Small intestine (tissue), 7 donors: ENCODE results near the gene POLR1G. TPM values are rescaled to one million over a fixed set of nuclear protein-coding genes. Genes with fewer than 3 reads are reported as not detected.
"Not testable (repeated sequence)": the region's sequence is repeated elsewhere in the genome, so short reads cannot be mapped to it uniquely, and the experiment has no call there.

ENCODE experiments used
- DNase-seq, 2 donors: peaks; one replicate each; pipeline versions ENCODE4 v3.0.0 to v3.0.0-alpha.2; 2013
- FAIRE-seq: peaks from 2 replicates; lab custom pipeline; 2012; peaks lifted over from hg19 to GRCh38; lab: Jason Lieb, UNC
- H3K27ac ChIP-seq, 3 donors: one replicate each; pipeline ENCODE4 v1.5.1; 2013; ENCODE audit warnings: low read length in 2 of 3, mild to moderate bottlenecking in 2 of 3, control low read depth in 1 of 3, inconsistent platforms in 1 of 3, low read depth in 1 of 3, moderate library complexity in 1 of 3
- H3K27me3 ChIP-seq, 3 donors: one replicate each; pipeline ENCODE4 v1.6.1; 2013; ENCODE audit warnings: low read length in 3 of 3, inconsistent platforms in 1 of 3; ENCODE audit not compliant: control insufficient read depth in 3 of 3, insufficient read depth in 3 of 3
- H3K36me3 ChIP-seq, 3 donors: one replicate each; pipeline ENCODE4 v1.6.1; 2013; ENCODE audit warnings: low read length in 3 of 3, inconsistent platforms in 1 of 3, low read depth in 1 of 3, mild to moderate bottlenecking in 1 of 3, moderate library complexity in 1 of 3; ENCODE audit not compliant: control insufficient read depth in 3 of 3, insufficient read depth in 2 of 3
- H3K4me1 ChIP-seq, 3 donors: one replicate each; pipeline ENCODE4 v1.6.1; 2013; ENCODE audit warnings: low read length in 2 of 3, inconsistent platforms in 1 of 3, low read depth in 1 of 3, mild to moderate bottlenecking in 1 of 3, moderate library complexity in 1 of 3; ENCODE audit not compliant: control insufficient read depth in 3 of 3, insufficient read depth in 2 of 3
- H3K4me3 ChIP-seq, 3 donors: one replicate each; pipeline ENCODE4 v1.5.1; 2013; ENCODE audit warnings: low read length in 3 of 3, control low read depth in 1 of 3, inconsistent platforms in 1 of 3, low read depth in 1 of 3, mild to moderate bottlenecking in 1 of 3, moderate library complexity in 1 of 3
- H3K9me3 ChIP-seq, 2 donors: one replicate each; pipeline ENCODE4 v1.6.1; 2013; ENCODE audit warnings: low read depth in 1 of 2, low read length in 1 of 2; ENCODE audit not compliant: control insufficient read depth in 2 of 2, insufficient read depth in 1 of 2
- WGBS, 3 donors: extraction: QIAGEN DNeasy Blood & Tissue Kit; methylation state at CpG; one replicate each; pipeline ENCODE4 v1.1.7; 2013; 5-methylcytosine and 5-hydroxymethylcytosine counted together
- polyA plus RNA-seq, 4 donors: library from polyadenylated mRNA; stranded (reverse) in 3 of 4; unstranded in 1 of 4; fragments of 200-250 nt in 3 of 4; fragments of 120-200 nt in 1 of 4; gene quantifications; one replicate each; pipeline versions ENCODE4 v1.2.1 to v1.2.3, GENCODE V29; 2013
- donor health status: healthy with polysubstance abuse.
- donor health status: control.
- donor health status: control.
- donor health status: Bipolar disorder and iron deficiency.
- donor health status: healthy.

POLR1G gene
- polyA plus RNA-seq, 4 donors = 0.27 to 4.1 (median 1.9) TPM

- Histone ChIP-seq H3K27me3 (peaks cover 0 to 13% (median 0%) of the 10 kb centered on the region in 3 donors), H3K9me3 (no peaks in the 10 kb centered on the region), H3K4me3 (no peak overlapping the region), H3K36me3 (peaks cover 2 to 27% (median 6%) of the 10 kb centered on the region in 3 donors), H3K4me1 (peaks cover 0 to 11% (median 4%) of the 10 kb centered on the region in 3 donors), H3K27ac (no peak overlapping the region)
- 85 to 91% (median 90%) methylated on average over 15 of the region's 15 CpGs for WGBS, 3 donors
- FAIRE-seq (no peak), DNase-seq (no peak)
Measured at GRCh38 chr19:45408830-45409556, 2.5 kb downstream of the POLR1G start.

- no peak overlapping the region for H3K27ac ChIP-seq
- no peaks in the 10 kb centered on the region for H3K9me3 ChIP-seq
- peaks cover 0 to 7% (median 0%) of the 10 kb centered on the region in 3 donors for H3K27me3 ChIP-seq
- DNase-seq (no peak), FAIRE-seq (no peak)
- peaks cover 2 to 32% (median 6%) of the 10 kb centered on the region in 3 donors for H3K36me3 ChIP-seq
- H3K4me3 ChIP-seq = no peak overlapping the region
- peaks cover 0 to 11% (median 4%) of the 10 kb centered on the region in 3 donors for H3K4me1 ChIP-seq
- WGBS, 3 donors = 71 to 79% (median 79%) methylated on average over 4 of the region's 4 CpGs
Measured at GRCh38 chr19:45409557-45409920, 3.1 kb downstream of the POLR1G start.

GRCh38 chr19:45410330-45410729 lies 3.9 kb downstream of the POLR1G start:
- H3K27me3 ChIP-seq, FAIRE-seq, H3K27ac ChIP-seq, H3K4me1 ChIP-seq, H3K4me3 ChIP-seq, DNase-seq, H3K9me3 ChIP-seq: not testable (repeated sequence)
- WGBS, 3 donors = 95 to 97% (median 96%) methylated on average over 4 of the region's 4 CpGs
- peaks cover 2 to 37% (median 6%) of the 10 kb centered on the region in 3 donors for H3K36me3 ChIP-seq

GRCh38 chr19:45413497-45413896 lies 7.1 kb downstream of the POLR1G start:
- 89 to 91% (median 91%) methylated on average over 6 of the region's 6 CpGs for WGBS, 3 donors
- Histone ChIP-seq H3K9me3 (no peaks in the 10 kb centered on the region), H3K27me3 (no peaks in the 10 kb centered on the region), H3K4me1 (no peaks in the 10 kb centered on the region), H3K4me3 (no peak overlapping the region), H3K36me3 (peaks cover 2 to 63% (median 6%) of the 10 kb centered on the region in 3 donors), H3K27ac (no peak overlapping the region)
- DNase-seq (no peak), FAIRE-seq (no peak)

GRCh38 chr19:45414468-45414867 lies 8.0 kb downstream of the POLR1G start:
- WGBS, 3 donors = 93 to 95% (median 95%) methylated on average over 8 of the region's 8 CpGs
- no peak overlapping the region for H3K27ac ChIP-seq
- H3K4me1 ChIP-seq = no peaks in the 10 kb centered on the region
- H3K4me3 ChIP-seq = no peak overlapping the region
- DNase-seq (no peak), FAIRE-seq (no peak)
- no peaks in the 10 kb centered on the region for H3K27me3 ChIP-seq
- no peaks in the 10 kb centered on the region for H3K9me3 ChIP-seq
- peaks cover 2 to 67% (median 6%) of the 10 kb centered on the region in 3 donors for H3K36me3 ChIP-seq

- 69 to 91% (median 82%) methylated on average over 4 of the region's 4 CpGs for WGBS, 3 donors
Measured at GRCh38 chr19:45417151-45417550, 10.7 kb downstream of the POLR1G start.

GRCh38 chr19:45418802-45419201 lies 12.4 kb downstream of the POLR1G start:
- Histone ChIP-seq H3K4me1 (peaks cover 2 to 6% (median 3%) of the 10 kb centered on the region in 3 donors), H3K27me3 (no peaks in the 10 kb centered on the region), H3K9me3 (no peaks in the 10 kb centered on the region), H3K27ac (no peak overlapping the region), H3K4me3 (no peak overlapping the region), H3K36me3 (peaks cover 0 to 78% (median 0%) of the 10 kb centered on the region in 3 donors)
- 73 to 86% (median 77%) methylated on average over 9 of the region's 9 CpGs for WGBS, 3 donors
- FAIRE-seq (no peak), DNase-seq (no peak)

More at GRCh38 chr19:45417151-45417550, 10.7 kb downstream of the POLR1G start:
- H3K4me1 ChIP-seq = no peaks in the 10 kb centered on the region
- no peak overlapping the region for H3K27ac ChIP-seq
- no peak for FAIRE-seq
- peak overlapping the region in 1 of 3 donors; percentile 18 for H3K4me3 ChIP-seq
- no peaks in the 10 kb centered on the region for H3K9me3 ChIP-seq
- no peaks in the 10 kb centered on the region for H3K27me3 ChIP-seq
- H3K36me3 ChIP-seq = peaks cover 2 to 85% (median 6%) of the 10 kb centered on the region in 3 donors
- DNase-seq = no peak

- DNase-seq = no peak
- 44 to 64% (median 46%) methylated on average over 4 of the region's 4 CpGs for WGBS, 3 donors
- H3K4me3 ChIP-seq = no peak overlapping the region
- H3K36me3 ChIP-seq = peaks cover 0 to 72% (median 0%) of the 10 kb centered on the region in 3 donors
- H3K27me3 ChIP-seq = no peaks in the 10 kb centered on the region
- no peaks in the 10 kb centered on the region for H3K9me3 ChIP-seq
- FAIRE-seq = no peak
- peaks cover 2 to 12% (median 7%) of the 10 kb centered on the region in 3 donors for H3K4me1 ChIP-seq
- no peak overlapping the region for H3K27ac ChIP-seq
Measured at GRCh38 chr19:45419396-45419795, 13.0 kb downstream of the POLR1G start.
